Stimulated activated CD8-positive, alpha-beta memory T cell treated with anti-CD3 and anti-CD28 coated beads, Interleukin-12 subunit alpha, Interleukin-12 subunit beta, amount 100 ng/mL, for 1 hour (primary cell): ENCODE data around the gene TMED9.
"Not testable (repeated sequence)": the region's sequence is repeated elsewhere in the genome, so short reads cannot be mapped to it uniquely, and the experiment has no call there.

Experiments
- DNase-seq: peaks from one replicate; pipeline ENCODE4 v3.0.0-alpha.2; 2020; ENCODE audit warnings: low read depth

Gene TMED9

GRCh38 chr5:177592010-177592834 is at the start of gene TMED9:
TMED9 (plus strand) TSS chr5:177592203; CDS start chr5:177592215, 12 bp downstream.
- peak; percentile 75 for DNase-seq

DNA sequence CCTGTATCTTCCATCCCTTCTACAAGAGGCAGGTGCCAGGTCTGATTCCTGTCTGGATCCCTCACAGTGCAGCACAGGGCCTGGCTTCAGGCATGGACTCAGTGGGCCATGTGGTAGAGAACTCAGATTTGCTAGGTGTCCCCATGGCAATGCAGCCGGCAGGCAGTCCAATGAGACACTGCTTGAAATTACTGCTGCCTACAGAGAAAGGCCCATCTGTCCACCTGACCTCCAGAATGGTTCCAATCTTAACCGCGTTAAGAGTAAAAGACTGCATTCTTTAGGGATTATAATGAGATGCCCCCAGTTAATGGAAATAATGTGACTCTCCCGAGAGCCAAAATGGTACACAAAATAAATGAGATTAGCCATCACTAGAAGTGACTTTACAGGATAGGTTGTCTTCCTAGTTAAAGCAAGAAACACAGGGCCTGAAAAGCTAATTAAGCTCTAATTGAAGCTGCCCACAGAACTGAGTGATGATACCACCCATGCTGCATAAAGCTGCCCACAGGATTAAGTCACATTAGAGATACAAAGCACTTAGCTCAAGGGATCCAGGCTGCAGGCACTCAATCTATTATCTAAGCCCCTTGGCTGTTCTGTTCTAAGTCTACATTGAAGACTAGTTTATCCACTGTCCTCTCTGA is 49.1 kb upstream of the TMED9 start:
- no peak for DNase-seq

DNA sequence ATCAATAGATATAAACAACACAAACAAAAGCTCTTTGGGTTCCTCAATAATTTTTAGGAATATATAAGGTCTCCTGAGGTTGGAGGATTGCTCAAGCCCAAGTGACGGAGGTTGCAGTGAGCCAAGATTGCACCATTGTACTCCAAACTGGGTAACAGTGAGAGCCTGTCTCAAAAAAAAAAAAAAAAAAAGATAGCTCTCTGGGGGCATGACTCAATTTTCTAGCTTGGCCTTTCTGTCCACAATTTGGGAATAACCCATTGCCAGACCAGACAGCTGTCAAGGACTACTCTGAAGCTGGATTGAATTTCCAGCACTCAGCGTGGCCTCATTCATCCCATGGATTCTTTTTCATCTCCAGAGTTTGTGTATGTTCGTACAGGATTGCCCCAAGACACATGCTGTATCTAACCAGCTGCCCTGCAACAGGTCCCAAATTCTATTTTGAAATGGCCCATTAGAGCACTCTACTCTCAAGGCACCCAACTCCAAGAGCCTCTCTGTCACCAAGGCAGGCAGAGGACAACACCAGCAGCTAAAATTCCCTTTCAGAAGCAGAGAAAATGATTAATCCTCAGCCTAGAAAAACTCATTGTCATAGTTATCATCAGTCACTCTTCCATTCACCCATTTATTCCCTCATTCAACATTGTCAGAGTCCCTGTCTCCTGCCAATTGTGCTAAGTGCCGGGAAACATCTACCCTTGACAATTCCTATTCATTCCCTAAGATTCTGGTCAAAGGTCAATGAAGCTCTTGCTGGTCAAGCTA is 46.3 kb upstream of the TMED9 start:
- no peak for DNase-seq

GRCh38 chr5:177546258-177546741 is 45.7 kb upstream of the TMED9 start:
- no peak for DNase-seq

DNA sequence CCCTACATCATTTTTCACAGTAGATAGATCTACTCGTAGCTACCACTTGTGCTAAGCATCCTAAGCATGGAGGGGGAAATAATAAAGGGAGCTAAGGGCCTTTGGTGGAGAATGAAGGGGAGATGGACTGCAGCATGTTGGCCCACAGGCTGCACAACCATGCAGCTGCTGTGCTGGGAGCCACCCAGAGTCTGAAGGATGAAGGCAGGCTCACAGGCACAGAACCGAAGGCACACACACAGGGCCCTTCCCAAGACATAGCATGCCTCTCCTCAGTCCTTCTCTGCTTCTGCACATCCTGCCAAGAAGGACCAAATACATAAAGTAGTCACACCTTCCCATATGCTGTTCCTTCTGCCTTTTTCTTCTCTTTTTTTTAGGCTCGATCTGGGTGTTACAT is 44.3 kb upstream of the TMED9 start:
- no peak for DNase-seq

GRCh38 chr5:177548495-177548894 is 43.5 kb upstream of the TMED9 start:
- DNase-seq = no peak

DNA sequence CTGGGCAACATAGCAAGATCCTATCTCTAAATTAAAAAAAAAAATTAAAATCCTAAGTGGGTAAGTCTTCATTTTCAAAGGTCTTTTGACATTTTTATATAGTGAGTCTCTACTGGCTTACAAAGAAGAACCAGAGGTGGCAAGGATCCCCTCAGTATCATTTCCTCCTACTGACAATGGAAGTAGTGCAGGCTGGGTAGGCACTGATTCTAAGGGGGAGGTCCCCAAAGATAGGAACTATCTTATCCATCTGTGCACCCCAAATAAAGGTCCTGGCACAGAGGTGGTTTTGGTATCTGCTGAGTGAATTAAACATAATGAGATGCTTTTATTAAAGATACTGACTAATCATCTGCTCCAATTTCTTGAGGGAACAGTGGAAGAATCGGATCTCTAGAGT is 41.9 kb upstream of the TMED9 start:
- DNase-seq = no peak

GRCh38 chr5:177552839-177553455 is 39.1 kb upstream of the TMED9 start:
- no peak for DNase-seq

- DNase-seq = no peak
Observed at GRCh38 chr5:177553671-177554429, 38.2 kb upstream of the TMED9 start.

GRCh38 chr5:177554474-177555111 is 37.4 kb upstream of the TMED9 start, which contains the start of gene FAM193B:
FAM193B (minus strand) TSS chr5:177554563; CDS start chr5:177554458, 105 bp downstream.
- peak; percentile 93 for DNase-seq

DNA sequence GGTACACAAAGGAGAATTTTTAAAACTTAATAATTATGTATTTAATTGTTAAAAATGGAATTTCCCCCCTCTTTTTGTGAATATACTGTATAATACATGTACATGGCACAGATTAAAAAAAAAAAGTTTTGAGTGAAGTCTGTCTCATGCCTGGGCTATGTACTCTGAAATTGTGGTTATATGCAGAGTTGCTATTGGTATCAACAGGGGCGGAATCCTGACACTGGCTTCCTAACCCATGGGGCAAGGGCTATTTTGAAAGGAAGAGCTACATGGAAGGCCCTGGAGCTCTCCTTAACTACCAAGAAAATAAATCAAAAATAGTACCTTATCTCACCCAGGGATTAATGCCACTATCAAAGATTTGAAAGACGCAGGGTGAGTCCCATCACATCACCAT is 36.8 kb upstream of the TMED9 start:
- DNase-seq = no peak

- no peak for DNase-seq
Observed at GRCh38 chr5:177555665-177556064, 36.3 kb upstream of the TMED9 start.

GRCh38 chr5:177557041-177557647 is 34.9 kb upstream of the TMED9 start:
- DNase-seq = no peak

DNA sequence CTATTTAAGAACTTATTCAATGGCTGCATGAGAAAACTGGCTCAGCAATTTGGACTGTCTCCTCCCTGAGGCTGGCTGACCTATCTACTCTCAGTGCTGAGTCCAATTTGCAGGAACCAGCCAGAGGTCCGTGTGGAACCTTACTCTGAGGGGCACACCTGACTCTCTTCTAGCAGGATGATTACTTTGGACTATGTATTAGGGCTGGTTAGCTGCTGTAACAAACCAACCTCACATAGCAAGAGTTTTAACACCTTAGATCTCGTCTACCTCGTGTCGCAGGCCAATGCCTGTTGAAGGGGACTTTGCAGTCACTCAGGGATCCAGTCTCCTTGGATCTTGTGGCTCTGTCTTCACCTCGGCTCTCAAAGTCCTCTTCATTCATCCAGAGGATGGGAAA is 34.2 kb upstream of the TMED9 start:
- no peak for DNase-seq

GRCh38 chr5:177559446-177559941 is 32.5 kb upstream of the TMED9 start:
- not testable (repeated sequence) for DNase-seq

DNA sequence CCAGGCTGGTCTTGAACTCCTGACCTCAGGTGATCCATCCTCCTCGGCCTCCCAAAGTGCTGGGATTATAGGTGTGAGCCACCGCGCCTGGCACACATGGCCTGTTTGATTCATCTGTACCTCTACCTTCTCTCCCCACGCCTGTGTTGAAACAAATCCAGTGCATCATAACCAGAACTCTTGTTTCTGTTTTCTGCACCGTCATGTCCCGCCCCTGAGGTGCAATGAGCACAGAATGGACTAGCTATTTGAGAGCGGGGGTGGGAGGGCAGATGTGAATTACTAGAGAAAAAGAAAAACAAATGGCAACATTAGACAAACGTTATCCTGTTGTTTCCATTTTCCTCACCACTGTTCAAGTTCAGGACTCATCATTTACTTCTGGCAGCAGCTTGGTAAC is 27.0 kb upstream of the TMED9 start:
- no peak for DNase-seq

GRCh38 chr5:177568326-177568725 is 23.7 kb upstream of the TMED9 start:
- no peak for DNase-seq

- DNase-seq = no peak
Observed at GRCh38 chr5:177569894-177570293, 22.1 kb upstream of the TMED9 start.

GRCh38 chr5:177575488-177575887 is 16.5 kb upstream of the TMED9 start:
- DNase-seq = no peak

DNA sequence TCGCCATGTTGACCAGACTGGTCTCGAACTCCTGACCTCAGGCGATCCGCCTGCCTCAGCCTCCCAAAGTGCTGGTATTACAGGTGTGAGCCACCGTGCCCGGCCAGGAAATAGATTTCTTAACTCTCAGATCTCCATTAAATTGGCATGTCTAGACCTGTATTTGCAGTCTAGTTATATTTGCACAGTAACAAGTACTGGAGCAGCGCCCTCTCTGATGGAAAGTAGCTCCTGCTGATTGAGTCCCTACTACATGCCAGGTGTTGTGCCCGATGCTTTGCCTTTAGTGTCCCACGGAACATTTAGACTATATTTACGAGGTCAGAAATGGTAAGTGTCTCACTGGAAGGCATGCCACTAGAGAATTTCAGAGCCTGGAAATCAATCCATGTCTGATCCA is 15.8 kb upstream of the TMED9 start:
- DNase-seq = no peak
